Trophoblast cell (in vitro differentiated cells and primary cell): Measurements from ENCODE around the gene CTSW.

ENCODE experiments used
- DNase-seq, 2 donors: peaks; one replicate each; pipeline ENCODE4 v3.0.0-alpha.2; 2016
- H2AFZ ChIP-seq: 2 replicates; pipeline ENCODE4 v1.6.1; 2013; ENCODE audit warnings: low read length, moderate library complexity, mild to moderate bottlenecking; ENCODE audit not compliant: insufficient read depth, poor library complexity
- H2AK5ac ChIP-seq: 2 replicates; pipeline ENCODE4 v1.6.1; 2013; ENCODE audit warnings: mild to moderate bottlenecking, low read length
- H2BK120ac ChIP-seq: 2 replicates; pipeline ENCODE4 v1.6.1; 2013; ENCODE audit warnings: low read length, mild to moderate bottlenecking, moderate library complexity; ENCODE audit not compliant: insufficient read depth, poor library complexity
- H2BK12ac ChIP-seq: 2 replicates; pipeline ENCODE4 v1.6.1; 2013; ENCODE audit warnings: mild to moderate bottlenecking, low read length, moderate library complexity
- H2BK5ac ChIP-seq: 2 replicates; pipeline ENCODE4 v1.6.1; 2013; ENCODE audit warnings: low read length, low read depth, moderate library complexity, mild to moderate bottlenecking; ENCODE audit not compliant: poor library complexity
- H3K14ac ChIP-seq: 2 replicates; pipeline ENCODE4 v1.6.1; 2013; ENCODE audit warnings: mild to moderate bottlenecking, low read length
- H3K18ac ChIP-seq: 2 replicates; pipeline ENCODE4 v1.6.1; 2013; ENCODE audit warnings: mild to moderate bottlenecking, low read length
- H3K23ac ChIP-seq: 2 replicates; pipeline ENCODE4 v1.6.1; 2013; ENCODE audit warnings: low read length
- H3K27ac ChIP-seq: 2 replicates; pipeline ENCODE4 v1.5.1; 2013; ENCODE audit warnings: low read depth, mild to moderate bottlenecking, inconsistent platforms, low read length, moderate library complexity
- H3K27me3 ChIP-seq: 2 replicates; pipeline ENCODE4 v1.6.1; 2013; ENCODE audit warnings: inconsistent platforms, mild to moderate bottlenecking, low read length, moderate library complexity; ENCODE audit not compliant: insufficient read depth
- H3K36me3 ChIP-seq, 2 experiments: 1 replicate in 1 of 2; 2 replicates in 1 of 2; pipeline ENCODE4 v1.6.1; 2013; ENCODE audit warnings: low read length in 2 of 2, mild to moderate bottlenecking in 2 of 2, moderate library complexity in 1 of 2; ENCODE audit not compliant: insufficient read depth in 2 of 2, control insufficient read depth in 1 of 2
- H3K4ac ChIP-seq: 2 replicates; pipeline ENCODE4 v1.6.1; 2013; ENCODE audit warnings: low read depth, mild to moderate bottlenecking, low read length, moderate library complexity
- H3K4me1 ChIP-seq, 2 experiments: 1 replicate in 1 of 2; 2 replicates in 1 of 2; pipeline ENCODE4 v1.6.1; 2013; ENCODE audit warnings: low read length in 2 of 2, mild to moderate bottlenecking in 2 of 2, moderate library complexity in 1 of 2; ENCODE audit not compliant: insufficient read depth in 2 of 2, control insufficient read depth in 1 of 2
- H3K4me2 ChIP-seq: 2 replicates; pipeline ENCODE4 v1.6.1; 2013; ENCODE audit warnings: inconsistent platforms, mild to moderate bottlenecking, low read length, moderate library complexity
- H3K4me3 ChIP-seq: 2 replicates; pipeline ENCODE4 v1.5.1; 2013; ENCODE audit warnings: mild to moderate bottlenecking, low read depth, low read length, inconsistent platforms
- H3K79me1 ChIP-seq: one replicate; pipeline ENCODE4 v1.6.1; 2013; ENCODE audit warnings: low read length
- H3K79me2 ChIP-seq: 2 replicates; pipeline ENCODE4 v1.6.1; 2013; ENCODE audit warnings: low read length, mild to moderate bottlenecking; ENCODE audit not compliant: control insufficient read depth, insufficient read depth, poor library complexity
- H3K9ac ChIP-seq: 2 replicates; pipeline ENCODE4 v1.6.1; 2013; ENCODE audit warnings: mild to moderate bottlenecking, low read length
- H3K9me3 ChIP-seq: 2 replicates; pipeline ENCODE4 v1.6.1; 2013; ENCODE audit warnings: low read depth, mild to moderate bottlenecking, control low read depth, inconsistent platforms, low read length; ENCODE audit not compliant: insufficient read depth
- H4K12ac ChIP-seq: 2 replicates; pipeline ENCODE4 v1.6.1; 2013; ENCODE audit warnings: low read depth, mild to moderate bottlenecking, low read length, moderate library complexity
- H4K8ac ChIP-seq: 2 replicates; pipeline ENCODE4 v1.6.1; 2013; ENCODE audit warnings: low read depth, mild to moderate bottlenecking, low read length, moderate library complexity
- H4K91ac ChIP-seq: one replicate; pipeline ENCODE4 v1.6.1; 2013; ENCODE audit warnings: low read depth, mild to moderate bottlenecking, low read length, moderate library complexity
- WGBS: extraction: QIAGEN DNeasy Blood & Tissue Kit; methylation state at CpG from one replicate; pipeline ENCODE4 v1.1.7; 2013; ENCODE audit warnings: missing lambda C conversion rate; ENCODE audit not compliant: insufficient read length, insufficient coverage; ENCODE audit errors: extremely low coverage; 5-methylcytosine and 5-hydroxymethylcytosine counted together

CTSW gene

DNA sequence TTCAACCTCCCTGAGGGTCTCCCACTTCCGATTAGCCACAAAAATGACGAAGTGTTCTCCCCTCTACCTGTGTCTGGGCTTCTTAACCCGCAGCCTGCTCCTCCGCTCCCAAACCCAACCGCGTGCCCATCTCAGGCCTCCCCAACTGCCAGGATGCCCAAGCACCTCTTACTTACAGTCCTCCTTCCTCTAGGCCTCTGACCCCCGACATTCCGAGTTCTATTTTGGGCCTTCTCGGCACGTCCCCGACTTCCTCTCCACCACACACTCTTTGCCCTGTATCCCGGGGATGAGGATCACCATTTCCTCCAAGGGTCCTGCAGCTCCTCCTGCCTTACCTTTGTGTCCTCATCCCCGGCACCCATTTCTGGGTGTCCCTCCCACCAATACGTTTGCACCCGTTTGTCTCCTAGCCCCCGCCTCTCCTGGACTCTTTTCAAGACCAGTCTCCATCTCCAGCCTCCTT is 19.8 kb upstream of the CTSW start:
- Histone ChIP-seq H3K4me3 (peak overlapping the region; percentile 93), H3K27ac (peak overlapping the region; percentile 95), H4K12ac (peak overlapping the region; percentile 88), H3K79me2 (peaks cover 35% of the 10 kb centered on the region), H2AFZ (peak overlapping the region; percentile 70), H3K9ac (peak overlapping the region; percentile 57), H3K27me3 (no peaks in the 10 kb centered on the region), H3K4ac (peak overlapping the region; percentile 70), H4K91ac (peak overlapping the region; percentile 97), H2BK12ac (peak overlapping the region; percentile 29), H3K14ac (peak overlapping the region; percentile 94), H3K79me1 (peaks cover 30% of the 10 kb centered on the region), H3K23ac (no peak overlapping the region), H4K8ac (peak overlapping the region; percentile 95), H2AK5ac (peak overlapping the region; percentile 88), H3K4me2 (peak overlapping the region; percentile 83), H2BK5ac (peak overlapping the region; percentile 90), H3K18ac (peak overlapping the region; percentile 83), H2BK120ac (peak overlapping the region; percentile 91), H3K9me3 (no peaks in the 10 kb centered on the region), H3K4me1 (peaks cover 17 to 18% of the 10 kb centered on the region in 2 experiments), H3K36me3 (peaks cover 52 to 53% of the 10 kb centered on the region in 2 experiments)
- WGBS = no CpG with 5 or more reads among the region's 16 CpGs
- DNase-seq = no peak

GRCh38 chr11:65860278-65861164 is 19.1 kb upstream of the CTSW start, which contains the start of gene MUS81:
TSS of gene MUS81 (plus strand) at chr11:65860433. CDS start at chr11:65860754, 321 bp downstream.
- Histone ChIP-seq H3K23ac (no peak within 1 kb of the TSS), H3K9ac (peak within 1 kb of the TSS; percentile 95), H2BK120ac (peak within 1 kb of the TSS; percentile 91), H4K12ac (peak within 1 kb of the TSS; percentile 88), H3K4me2 (peak within 1 kb of the TSS; percentile 87), H3K79me1 (peaks cover 30% of the 10 kb centered on the region), H3K27ac (peak within 1 kb of the TSS; percentile 95), H2BK5ac (peak within 1 kb of the TSS; percentile 90), H3K27me3 (no peaks in the 10 kb centered on the region), H3K4me1 (peaks cover 17 to 18% of the 10 kb centered on the region in 2 experiments), H3K14ac (peak within 1 kb of the TSS; percentile 94), H2BK12ac (peak within 1 kb of the TSS; percentile 29), H4K8ac (peak within 1 kb of the TSS; percentile 95), H2AFZ (peak within 1 kb of the TSS; percentile 70), H4K91ac (peak within 1 kb of the TSS; percentile 97), H3K9me3 (no peaks in the 10 kb centered on the region), H3K18ac (peak within 1 kb of the TSS; percentile 84), H3K36me3 (peaks cover 52 to 53% of the 10 kb centered on the region in 2 experiments), H3K4ac (peak within 1 kb of the TSS; percentile 90), H2AK5ac (peak within 1 kb of the TSS; percentile 91), H3K4me3 (peak within 1 kb of the TSS; percentile 93), H3K79me2 (peaks cover 35% of the 10 kb centered on the region)
- no CpG with 5 or more reads among the region's 78 CpGs for WGBS
- peak; percentile 93 to 97 for DNase-seq

GRCh38 chr11:65861165-65861505 is 18.5 kb upstream of the CTSW start:
- Histone ChIP-seq H3K27me3 (no peaks in the 10 kb centered on the region), H4K12ac (peak overlapping the region; percentile 86), H3K14ac (peak overlapping the region; percentile 91), H4K91ac (peak overlapping the region; percentile 90), H4K8ac (peak overlapping the region; percentile 90), H2BK12ac (peak overlapping the region; percentile 7), H3K4me3 (peak overlapping the region; percentile 93), H3K9me3 (no peaks in the 10 kb centered on the region), H2AK5ac (peak overlapping the region; percentile 91), H3K79me1 (peaks cover 30% of the 10 kb centered on the region), H3K9ac (peak overlapping the region; percentile 95), H3K79me2 (peaks cover 33% of the 10 kb centered on the region), H3K27ac (peak overlapping the region; percentile 91), H2BK5ac (peak overlapping the region; percentile 59), H2BK120ac (peak overlapping the region; percentile 85), H3K4me2 (peak overlapping the region; percentile 83), H3K18ac (peak overlapping the region; percentile 84), H3K23ac (no peak overlapping the region), H3K36me3 (peaks cover 52 to 53% of the 10 kb centered on the region in 2 experiments), H3K4ac (peak overlapping the region; percentile 90), H2AFZ (peak overlapping the region; percentile 58), H3K4me1 (peaks cover 14 to 15% of the 10 kb centered on the region in 2 experiments)
- no CpG with 5 or more reads among the region's 14 CpGs for WGBS
- no peak for DNase-seq

- no peak overlapping the region for H3K18ac ChIP-seq
- H3K4me1 ChIP-seq = peaks cover 10 to 11% of the 10 kb centered on the region in 2 experiments
- H2AK5ac ChIP-seq = no peak overlapping the region
- H4K12ac ChIP-seq = no peak overlapping the region
- no CpG with 5 or more reads among the region's 13 CpGs for WGBS
- no peaks in the 10 kb centered on the region for H3K27me3 ChIP-seq
- peak overlapping the region; percentile 90 for H3K4ac ChIP-seq
- H2AFZ ChIP-seq = no peak overlapping the region
- no peak overlapping the region for H2BK120ac ChIP-seq
- peak overlapping the region; percentile 95 for H3K9ac ChIP-seq
- peaks cover 27% of the 10 kb centered on the region for H3K79me2 ChIP-seq
- no peak overlapping the region for H3K14ac ChIP-seq
- H4K8ac ChIP-seq = no peak overlapping the region
- H3K27ac ChIP-seq = no peak overlapping the region
- H2BK5ac ChIP-seq = no peak overlapping the region
- no peak overlapping the region for H4K91ac ChIP-seq
- peak overlapping the region; percentile 83 for H3K4me2 ChIP-seq
- H3K23ac ChIP-seq = no peak overlapping the region
- no peaks in the 10 kb centered on the region for H3K9me3 ChIP-seq
- H3K36me3 ChIP-seq = peaks cover 51 to 52% of the 10 kb centered on the region in 2 experiments
- H2BK12ac ChIP-seq = no peak overlapping the region
- no peak for DNase-seq
- peak overlapping the region; percentile 93 for H3K4me3 ChIP-seq
- H3K79me1 ChIP-seq = peaks cover 30% of the 10 kb centered on the region
Observed at GRCh38 chr11:65861533-65862183, 18.0 kb upstream of the CTSW start.
